ENCODE results near the gene ETV3L.
A peak's percentile ranks its signal among the peaks of the same experiment; 100 is the strongest.

Gene ETV3L

DNA sequence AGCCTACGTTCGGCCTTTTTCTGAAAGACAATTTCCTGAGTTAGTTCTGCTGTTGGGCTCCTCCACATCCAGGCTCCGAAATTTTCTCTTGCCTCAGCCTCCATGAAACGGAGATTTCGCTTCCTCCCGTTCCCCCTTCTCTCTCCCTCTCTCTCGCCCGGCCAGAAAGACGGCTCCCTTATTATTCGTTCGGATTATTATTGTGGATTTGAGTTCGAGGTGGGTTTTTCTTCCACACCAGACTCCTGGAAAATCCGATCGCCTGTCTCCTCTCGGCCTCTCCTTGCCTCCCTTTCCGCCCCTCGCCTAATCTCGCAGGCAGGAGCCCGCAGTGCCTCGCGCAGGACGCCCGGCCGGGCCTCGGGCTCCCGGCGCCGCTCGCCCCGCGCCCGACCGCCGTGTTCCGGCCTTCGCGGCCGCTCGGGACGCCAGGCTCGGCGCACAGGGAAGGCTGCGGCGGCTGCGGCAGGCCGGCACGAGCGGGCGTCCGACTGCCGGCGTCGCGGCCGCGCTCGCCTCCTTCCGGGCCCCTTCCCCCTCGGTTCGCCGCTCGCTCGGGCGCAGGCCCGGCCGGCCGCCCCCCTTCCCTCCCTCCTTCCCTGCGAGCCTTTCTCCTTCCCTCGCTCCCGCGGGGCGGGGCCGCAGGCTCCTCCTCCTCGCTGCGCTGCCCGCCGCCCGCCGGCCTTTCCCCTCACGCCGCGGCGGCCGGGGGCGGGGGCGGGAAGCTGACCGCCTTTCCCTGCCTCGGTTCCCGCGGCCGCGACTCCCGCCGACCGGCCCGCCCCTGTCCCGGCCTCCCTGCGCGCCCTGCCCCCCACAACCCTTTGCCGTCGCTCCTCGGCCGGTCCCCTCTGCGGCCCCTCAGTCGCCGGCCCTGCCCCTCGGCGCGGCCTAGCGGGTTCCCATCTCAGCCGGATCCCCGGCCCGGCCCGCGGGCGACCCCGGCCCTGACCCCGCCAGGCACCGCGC lies 54.1 kb downstream of the ETV3L start, which contains the start of gene ARHGEF11 (continued):
- TF ChIP-seq, protein P1, sequence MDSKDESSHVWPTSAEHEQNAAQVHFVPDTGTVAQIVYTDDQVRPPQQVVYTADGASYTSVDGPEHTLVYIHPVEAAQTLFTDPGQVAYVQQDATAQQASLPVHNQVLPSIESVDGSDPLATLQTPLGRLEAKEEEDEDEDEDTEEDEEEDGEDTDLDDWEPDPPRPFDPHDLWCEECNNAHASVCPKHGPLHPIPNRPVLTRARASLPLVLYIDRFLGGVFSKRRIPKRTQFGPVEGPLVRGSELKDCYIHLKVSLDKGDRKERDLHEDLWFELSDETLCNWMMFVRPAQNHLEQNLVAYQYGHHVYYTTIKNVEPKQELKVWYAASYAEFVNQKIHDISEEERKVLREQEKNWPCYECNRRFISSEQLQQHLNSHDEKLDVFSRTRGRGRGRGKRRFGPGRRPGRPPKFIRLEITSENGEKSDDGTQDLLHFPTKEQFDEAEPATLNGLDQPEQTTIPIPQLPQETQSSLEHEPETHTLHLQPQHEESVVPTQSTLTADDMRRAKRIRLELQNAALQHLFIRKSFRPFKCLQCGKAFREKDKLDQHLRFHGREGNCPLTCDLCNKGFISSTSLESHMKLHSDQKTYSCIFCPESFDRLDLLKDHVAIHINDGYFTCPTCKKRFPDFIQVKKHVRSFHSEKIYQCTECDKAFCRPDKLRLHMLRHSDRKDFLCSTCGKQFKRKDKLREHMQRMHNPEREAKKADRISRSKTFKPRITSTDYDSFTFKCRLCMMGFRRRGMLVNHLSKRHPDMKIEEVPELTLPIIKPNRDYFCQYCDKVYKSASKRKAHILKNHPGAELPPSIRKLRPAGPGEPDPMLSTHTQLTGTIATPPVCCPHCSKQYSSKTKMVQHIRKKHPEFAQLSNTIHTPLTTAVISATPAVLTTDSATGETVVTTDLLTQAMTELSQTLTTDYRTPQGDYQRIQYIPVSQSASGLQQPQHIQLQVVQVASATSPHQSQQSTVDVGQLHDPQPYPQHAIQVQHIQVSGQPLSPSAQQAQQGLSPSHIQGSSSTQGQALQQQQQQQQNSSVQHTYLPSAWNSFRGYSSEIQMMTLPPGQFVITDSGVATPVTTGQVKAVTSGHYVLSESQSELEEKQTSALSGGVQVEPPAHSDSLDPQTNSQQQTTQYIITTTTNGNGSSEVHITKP (tag by site-specific recombination; IDR thresholded peaks at IDR 0.05) = peak; percentile 46; the same call in 1 of the 2 replicates
- no peak for TF ChIP-seq ZNF112 (tag by site-specific recombination; IDR thresholded peaks at IDR 0.05)
- no peak for TF ChIP-seq ZNF19 (tag by site-specific recombination; IDR thresholded peaks at IDR 0.05; ENCODE audit: low read depth)
- TF ChIP-seq, protein P2, sequence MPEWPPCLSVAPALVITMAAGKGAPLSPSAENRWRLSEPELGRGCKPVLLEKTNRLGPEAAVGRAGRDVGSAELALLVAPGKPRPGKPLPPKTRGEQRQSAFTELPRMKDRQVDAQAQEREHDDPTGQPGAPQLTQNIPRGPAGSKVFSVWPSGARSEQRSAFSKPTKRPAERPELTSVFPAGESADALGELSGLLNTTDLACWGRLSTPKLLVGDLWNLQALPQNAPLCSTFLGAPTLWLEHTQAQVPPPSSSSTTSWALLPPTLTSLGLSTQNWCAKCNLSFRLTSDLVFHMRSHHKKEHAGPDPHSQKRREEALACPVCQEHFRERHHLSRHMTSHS (tag by site-specific recombination; IDR thresholded peaks at IDR 0.05) = no peak
- no peak for TF ChIP-seq ZNF37A (tag by site-specific recombination; IDR thresholded peaks at IDR 0.05)
- TF ChIP-seq ZNF830 (tag by site-specific recombination; IDR thresholded peaks at IDR 0.05; ENCODE audit: low read depth) = no peak
- TF ChIP-seq MYNN (tag by site-specific recombination; IDR thresholded peaks at IDR 0.05; ENCODE audit: borderline replicate concordance) = no peak
- TF ChIP-seq, protein P3, sequence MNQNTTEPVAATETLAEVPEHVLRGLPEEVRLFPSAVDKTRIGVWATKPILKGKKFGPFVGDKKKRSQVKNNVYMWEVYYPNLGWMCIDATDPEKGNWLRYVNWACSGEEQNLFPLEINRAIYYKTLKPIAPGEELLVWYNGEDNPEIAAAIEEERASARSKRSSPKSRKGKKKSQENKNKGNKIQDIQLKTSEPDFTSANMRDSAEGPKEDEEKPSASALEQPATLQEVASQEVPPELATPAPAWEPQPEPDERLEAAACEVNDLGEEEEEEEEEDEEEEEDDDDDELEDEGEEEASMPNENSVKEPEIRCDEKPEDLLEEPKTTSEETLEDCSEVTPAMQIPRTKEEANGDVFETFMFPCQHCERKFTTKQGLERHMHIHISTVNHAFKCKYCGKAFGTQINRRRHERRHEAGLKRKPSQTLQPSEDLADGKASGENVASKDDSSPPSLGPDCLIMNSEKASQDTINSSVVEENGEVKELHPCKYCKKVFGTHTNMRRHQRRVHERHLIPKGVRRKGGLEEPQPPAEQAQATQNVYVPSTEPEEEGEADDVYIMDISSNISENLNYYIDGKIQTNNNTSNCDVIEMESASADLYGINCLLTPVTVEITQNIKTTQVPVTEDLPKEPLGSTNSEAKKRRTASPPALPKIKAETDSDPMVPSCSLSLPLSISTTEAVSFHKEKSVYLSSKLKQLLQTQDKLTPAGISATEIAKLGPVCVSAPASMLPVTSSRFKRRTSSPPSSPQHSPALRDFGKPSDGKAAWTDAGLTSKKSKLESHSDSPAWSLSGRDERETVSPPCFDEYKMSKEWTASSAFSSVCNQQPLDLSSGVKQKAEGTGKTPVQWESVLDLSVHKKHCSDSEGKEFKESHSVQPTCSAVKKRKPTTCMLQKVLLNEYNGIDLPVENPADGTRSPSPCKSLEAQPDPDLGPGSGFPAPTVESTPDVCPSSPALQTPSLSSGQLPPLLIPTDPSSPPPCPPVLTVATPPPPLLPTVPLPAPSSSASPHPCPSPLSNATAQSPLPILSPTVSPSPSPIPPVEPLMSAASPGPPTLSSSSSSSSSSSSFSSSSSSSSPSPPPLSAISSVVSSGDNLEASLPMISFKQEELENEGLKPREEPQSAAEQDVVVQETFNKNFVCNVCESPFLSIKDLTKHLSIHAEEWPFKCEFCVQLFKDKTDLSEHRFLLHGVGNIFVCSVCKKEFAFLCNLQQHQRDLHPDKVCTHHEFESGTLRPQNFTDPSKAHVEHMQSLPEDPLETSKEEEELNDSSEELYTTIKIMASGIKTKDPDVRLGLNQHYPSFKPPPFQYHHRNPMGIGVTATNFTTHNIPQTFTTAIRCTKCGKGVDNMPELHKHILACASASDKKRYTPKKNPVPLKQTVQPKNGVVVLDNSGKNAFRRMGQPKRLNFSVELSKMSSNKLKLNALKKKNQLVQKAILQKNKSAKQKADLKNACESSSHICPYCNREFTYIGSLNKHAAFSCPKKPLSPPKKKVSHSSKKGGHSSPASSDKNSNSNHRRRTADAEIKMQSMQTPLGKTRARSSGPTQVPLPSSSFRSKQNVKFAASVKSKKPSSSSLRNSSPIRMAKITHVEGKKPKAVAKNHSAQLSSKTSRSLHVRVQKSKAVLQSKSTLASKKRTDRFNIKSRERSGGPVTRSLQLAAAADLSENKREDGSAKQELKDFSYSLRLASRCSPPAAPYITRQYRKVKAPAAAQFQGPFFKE (tag by site-specific recombination; IDR thresholded peaks at IDR 0.05; ENCODE audit: borderline replicate concordance) = no peak
- no peak for TF ChIP-seq ZNF146 (tag by site-specific recombination; IDR thresholded peaks at IDR 0.05)
- TF ChIP-seq ZNF239 (tag by site-specific recombination; IDR thresholded peaks at IDR 0.05) = no peak
- TF ChIP-seq ZNF555 (tag by site-specific recombination; conservative IDR thresholded peaks at IDR 0.05) = no peak
- TF ChIP-seq ZNF664 (tag by site-specific recombination; IDR thresholded peaks at IDR 0.05) = no peak
- no peak for TF ChIP-seq ZNF350 (tag by site-specific recombination; IDR thresholded peaks at IDR 0.05)
- TF ChIP-seq ZNF473 (tag by site-specific recombination; IDR thresholded peaks at IDR 0.05) = no peak
- no peak for TF ChIP-seq ZNF16 (tag by site-specific recombination; IDR thresholded peaks at IDR 0.05; ENCODE audit: low read depth)
- TF ChIP-seq ZNF23 (tag by site-specific recombination; IDR thresholded peaks at IDR 0.05; ENCODE audit: borderline replicate concordance) = no peak
- no peak for TF ChIP-seq ZNF549 (tag by site-specific recombination; IDR thresholded peaks at IDR 0.05)
- TF ChIP-seq, protein P4, sequence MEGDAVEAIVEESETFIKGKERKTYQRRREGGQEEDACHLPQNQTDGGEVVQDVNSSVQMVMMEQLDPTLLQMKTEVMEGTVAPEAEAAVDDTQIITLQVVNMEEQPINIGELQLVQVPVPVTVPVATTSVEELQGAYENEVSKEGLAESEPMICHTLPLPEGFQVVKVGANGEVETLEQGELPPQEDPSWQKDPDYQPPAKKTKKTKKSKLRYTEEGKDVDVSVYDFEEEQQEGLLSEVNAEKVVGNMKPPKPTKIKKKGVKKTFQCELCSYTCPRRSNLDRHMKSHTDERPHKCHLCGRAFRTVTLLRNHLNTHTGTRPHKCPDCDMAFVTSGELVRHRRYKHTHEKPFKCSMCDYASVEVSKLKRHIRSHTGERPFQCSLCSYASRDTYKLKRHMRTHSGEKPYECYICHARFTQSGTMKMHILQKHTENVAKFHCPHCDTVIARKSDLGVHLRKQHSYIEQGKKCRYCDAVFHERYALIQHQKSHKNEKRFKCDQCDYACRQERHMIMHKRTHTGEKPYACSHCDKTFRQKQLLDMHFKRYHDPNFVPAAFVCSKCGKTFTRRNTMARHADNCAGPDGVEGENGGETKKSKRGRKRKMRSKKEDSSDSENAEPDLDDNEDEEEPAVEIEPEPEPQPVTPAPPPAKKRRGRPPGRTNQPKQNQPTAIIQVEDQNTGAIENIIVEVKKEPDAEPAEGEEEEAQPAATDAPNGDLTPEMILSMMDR (tag by site-specific recombination; IDR thresholded peaks at IDR 0.05) = no peak
- TF ChIP-seq ZIC2 (tag by site-specific recombination; IDR thresholded peaks at IDR 0.05) = no peak
- no peak for TF ChIP-seq SP3 (tag by site-specific recombination; IDR thresholded peaks at IDR 0.05)
- TF ChIP-seq ZFP69B (tag by site-specific recombination; IDR thresholded peaks at IDR 0.05) = no peak
- TF ChIP-seq ZNF404 (tag by site-specific recombination; IDR thresholded peaks at IDR 0.05) = no peak
- no peak for TF ChIP-seq ZNF175 (tag by site-specific recombination; IDR thresholded peaks at IDR 0.05)
- no peak for TF ChIP-seq ZNF394 (tag by site-specific recombination; IDR thresholded peaks at IDR 0.05; ENCODE audit: borderline replicate concordance)
- TF ChIP-seq ZNF837 (tag by site-specific recombination; IDR thresholded peaks at IDR 0.05) = no peak
- no peak for TF ChIP-seq ZNF391 (tag by site-specific recombination; IDR thresholded peaks at IDR 0.05; ENCODE audit: borderline replicate concordance, low read depth)
- no peak for TF ChIP-seq KLF9 (tag by site-specific recombination; IDR thresholded peaks at IDR 0.05; ENCODE audit: low read depth)

Measured in HEK293 (cell line).